Measurements from ENCODE around the gene SLC34A2.

DNA sequence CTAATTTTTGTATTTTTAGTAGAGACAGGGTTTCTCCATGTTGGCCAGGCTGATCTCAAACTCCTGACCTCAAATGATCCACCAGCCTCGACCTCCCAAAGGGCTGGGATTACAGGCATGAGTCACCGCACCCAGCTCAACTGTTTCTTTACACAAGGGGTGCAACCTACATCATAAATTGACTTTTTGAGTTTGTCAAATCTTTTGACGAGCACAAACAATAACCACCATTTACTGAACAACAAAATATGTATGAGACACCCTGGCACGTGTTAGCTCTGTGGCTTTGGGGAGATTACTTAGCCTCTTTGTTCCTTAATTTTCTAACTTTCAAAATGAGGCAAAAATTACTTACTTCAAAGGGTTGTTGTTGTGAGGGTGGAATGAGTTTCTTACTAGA lies 23.5 kb upstream of the SLC34A2 start:
- no peak for TF ChIP-seq CTCF (IDR thresholded peaks at IDR 0.05)
- TF ChIP-seq ZFX (IDR thresholded peaks at IDR 0.05; ENCODE audit: borderline replicate concordance): no peak
